Measurements from ENCODE around the gene MYL2.

MYL2 gene

GRCh38 chr12:110913119-110914056 is 7.0 kb downstream of the MYL2 start:
- H3K9ac ChIP-seq (ENCODE audit: low read length), result peak overlapping the region; percentile 37; the same call in 1 of the 2 replicates

GRCh38 chr12:110912263-110912662 is 8.1 kb downstream of the MYL2 start:
- Histone ChIP-seq H3K9ac (ENCODE audit: low read length) (no peak overlapping the region), H3K79me2 (ENCODE audit: insufficient read depth, low read length) (no peaks in the 10 kb centered on the region), H3K36me3 (ENCODE audit: insufficient read depth, low read length) (no peaks in the 10 kb centered on the region), H3K4me2 (ENCODE audit: low read length) (no peak overlapping the region), H4K20me1 (ENCODE audit: insufficient read depth, low read length) (no peaks in the 10 kb centered on the region), H3F3A (ENCODE audit: insufficient read depth, low read length) (no peaks in the 10 kb centered on the region), H2AFZ (ENCODE audit: low read length) (no peak overlapping the region), H3K27me3 (ENCODE audit: insufficient read depth, low read length) (no peaks in the 10 kb centered on the region), H3K4me3 (ENCODE audit: low read depth, low read length, poor library complexity, severe bottlenecking) (no peak overlapping the region), H3K9me2 (ENCODE audit: low read depth, low read length) (no peaks in the 10 kb centered on the region), H3K4me1 (ENCODE audit: insufficient read depth, low read length, severe bottlenecking) (peaks cover 24% of the 10 kb centered on the region), H3K9me3 (ENCODE audit: low read length) (no peaks in the 10 kb centered on the region), H3K27ac (ENCODE audit: low read depth, low read length, poor library complexity, severe bottlenecking) (peak overlapping the region; percentile 83)
- TF ChIP-seq EZH2 (IDR thresholded peaks at IDR 0.05; ENCODE audit: borderline replicate concordance, low read length), result no peak
- TF ChIP-seq, protein P1, sequence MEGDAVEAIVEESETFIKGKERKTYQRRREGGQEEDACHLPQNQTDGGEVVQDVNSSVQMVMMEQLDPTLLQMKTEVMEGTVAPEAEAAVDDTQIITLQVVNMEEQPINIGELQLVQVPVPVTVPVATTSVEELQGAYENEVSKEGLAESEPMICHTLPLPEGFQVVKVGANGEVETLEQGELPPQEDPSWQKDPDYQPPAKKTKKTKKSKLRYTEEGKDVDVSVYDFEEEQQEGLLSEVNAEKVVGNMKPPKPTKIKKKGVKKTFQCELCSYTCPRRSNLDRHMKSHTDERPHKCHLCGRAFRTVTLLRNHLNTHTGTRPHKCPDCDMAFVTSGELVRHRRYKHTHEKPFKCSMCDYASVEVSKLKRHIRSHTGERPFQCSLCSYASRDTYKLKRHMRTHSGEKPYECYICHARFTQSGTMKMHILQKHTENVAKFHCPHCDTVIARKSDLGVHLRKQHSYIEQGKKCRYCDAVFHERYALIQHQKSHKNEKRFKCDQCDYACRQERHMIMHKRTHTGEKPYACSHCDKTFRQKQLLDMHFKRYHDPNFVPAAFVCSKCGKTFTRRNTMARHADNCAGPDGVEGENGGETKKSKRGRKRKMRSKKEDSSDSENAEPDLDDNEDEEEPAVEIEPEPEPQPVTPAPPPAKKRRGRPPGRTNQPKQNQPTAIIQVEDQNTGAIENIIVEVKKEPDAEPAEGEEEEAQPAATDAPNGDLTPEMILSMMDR (IDR thresholded peaks at IDR 0.05; ENCODE audit: low read length), result no peak

More at GRCh38 chr12:110913119-110914056, 7.0 kb downstream of the MYL2 start:
- H4K20me1 ChIP-seq (ENCODE audit: insufficient read depth, low read length), result no peaks in the 10 kb centered on the region
- H3K27ac ChIP-seq (ENCODE audit: low read depth, low read length, poor library complexity, severe bottlenecking), result peak overlapping the region; percentile 83
- TF ChIP-seq, protein P1 (IDR thresholded peaks at IDR 0.05; ENCODE audit: low read length), result no peak
- no peak for TF ChIP-seq EZH2 (IDR thresholded peaks at IDR 0.05; ENCODE audit: borderline replicate concordance, low read length)
- no peaks in the 10 kb centered on the region for H3K36me3 ChIP-seq (ENCODE audit: insufficient read depth, low read length)
- no peaks in the 10 kb centered on the region for H3K79me2 ChIP-seq (ENCODE audit: insufficient read depth, low read length)
- H3K4me2 ChIP-seq (ENCODE audit: low read length), result no peak overlapping the region; the same call in 1 of the 2 replicates
- H3K27me3 ChIP-seq (ENCODE audit: insufficient read depth, low read length), result no peaks in the 10 kb centered on the region
- no peaks in the 10 kb centered on the region for H3K9me3 ChIP-seq (ENCODE audit: low read length)
- H3F3A ChIP-seq (ENCODE audit: insufficient read depth, low read length), result no peaks in the 10 kb centered on the region
- H3K4me1 ChIP-seq (ENCODE audit: insufficient read depth, low read length, severe bottlenecking), result peaks cover 24% of the 10 kb centered on the region
- H3K9me2 ChIP-seq (ENCODE audit: low read depth, low read length), result no peaks in the 10 kb centered on the region
- H3K4me3 ChIP-seq (ENCODE audit: low read depth, low read length, poor library complexity, severe bottlenecking), result no peak overlapping the region
- H2AFZ ChIP-seq (ENCODE audit: low read length), result no peak overlapping the region

DNA sequence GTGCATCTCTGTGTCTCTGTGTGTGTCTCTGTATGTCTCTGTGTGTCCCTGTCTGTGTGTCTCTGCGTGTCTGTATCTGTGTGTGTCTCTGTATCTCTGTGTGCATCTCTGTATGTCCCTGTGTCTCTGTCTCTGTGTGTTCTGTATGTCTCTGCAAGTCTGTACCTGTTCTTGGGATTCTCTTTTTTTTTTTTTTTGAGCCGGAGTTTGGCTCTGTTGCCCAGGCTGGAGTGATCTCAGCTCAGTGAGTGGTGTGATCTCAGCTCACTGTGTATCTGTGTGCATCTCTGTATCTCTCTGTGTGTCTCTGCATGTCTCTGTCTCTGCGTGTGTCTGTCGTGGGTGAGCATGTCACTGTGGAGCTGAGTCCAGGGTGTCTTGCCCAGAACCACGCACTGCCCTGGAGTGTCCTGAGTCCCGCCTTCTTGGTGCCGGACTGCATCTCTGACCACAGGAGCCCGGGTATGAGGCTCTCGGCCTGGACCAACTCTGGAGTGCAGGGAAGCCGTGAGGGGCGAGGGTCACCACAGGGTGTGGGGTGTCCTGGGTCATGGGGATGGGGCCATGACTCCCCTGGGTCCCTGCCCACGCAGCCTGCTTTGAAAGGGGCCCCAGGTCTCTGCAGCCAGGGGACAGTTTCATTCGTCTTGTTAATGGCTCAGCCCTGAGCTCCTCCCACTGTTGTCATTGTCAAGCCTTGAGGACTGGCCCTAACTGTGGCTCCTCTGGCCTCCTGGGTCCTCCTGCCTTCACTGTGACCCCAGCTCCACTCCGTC is 11.8 kb downstream of the MYL2 start:
- H3K4me2 ChIP-seq (ENCODE audit: low read length), result no peak overlapping the region
- no peaks in the 10 kb centered on the region for H3K36me3 ChIP-seq (ENCODE audit: insufficient read depth, low read length)
- TF ChIP-seq, protein P1 (IDR thresholded peaks at IDR 0.05; ENCODE audit: low read length), result no peak
- no peak for TF ChIP-seq EZH2 (IDR thresholded peaks at IDR 0.05; ENCODE audit: borderline replicate concordance, low read length)
- no peaks in the 10 kb centered on the region for H3K9me2 ChIP-seq (ENCODE audit: low read depth, low read length)
- no peaks in the 10 kb centered on the region for H3K9me3 ChIP-seq (ENCODE audit: low read length)
- no peak overlapping the region for H3K4me3 ChIP-seq (ENCODE audit: low read depth, low read length, poor library complexity, severe bottlenecking)
- H3F3A ChIP-seq (ENCODE audit: insufficient read depth, low read length), result no peaks in the 10 kb centered on the region
- no peaks in the 10 kb centered on the region for H3K79me2 ChIP-seq (ENCODE audit: insufficient read depth, low read length)
- no peak overlapping the region for H3K27ac ChIP-seq (ENCODE audit: low read depth, low read length, poor library complexity, severe bottlenecking)
- no peak overlapping the region for H3K9ac ChIP-seq (ENCODE audit: low read length)
- H3K27me3 ChIP-seq (ENCODE audit: insufficient read depth, low read length), result no peaks in the 10 kb centered on the region
- H2AFZ ChIP-seq (ENCODE audit: low read length), result no peak overlapping the region
- H3K4me1 ChIP-seq (ENCODE audit: insufficient read depth, low read length, severe bottlenecking), result peaks cover 25% of the 10 kb centered on the region
- no peaks in the 10 kb centered on the region for H4K20me1 ChIP-seq (ENCODE audit: insufficient read depth, low read length)

Measured in OCI-LY1 (cell line).